Karpas-422 (cell line): Measurements from ENCODE around the gene FLOT2. TPM values are rescaled to one million over a fixed set of nuclear protein-coding genes. Genes with fewer than 3 reads are reported as not detected.
"Not testable (repeated sequence)": the region's sequence is repeated elsewhere in the genome, so short reads cannot be mapped to it uniquely, and the experiment has no call there.

Source experiments
- DNase-seq: peaks from one replicate; pipeline ENCODE4 v3.0.0-alpha.2; 2015
- H2AFZ ChIP-seq: fragments of 200-600 bp; sonication (generic); 2 replicates; pipeline ENCODE4 v1.6.1; 2014; ENCODE audit warnings: antibody characterized with exemption, low read length, mixed read lengths
- H3K27ac ChIP-seq: fragments of 200-600 bp; sonication (generic); 2 replicates; pipeline ENCODE4 v1.5.1; 2014; ENCODE audit warnings: mild to moderate bottlenecking, low read length, moderate library complexity
- H3K27me3 ChIP-seq: fragments of 200-600 bp; sonication (generic); 2 replicates; pipeline ENCODE4 v1.6.1; 2014; ENCODE audit warnings: low read length, mixed read lengths
- H3K36me3 ChIP-seq: fragments of 200-600 bp; sonication (generic); 2 replicates; pipeline ENCODE4 v1.6.1; 2014; ENCODE audit warnings: low read length, mixed read lengths; ENCODE audit not compliant: insufficient read depth
- H3K4me1 ChIP-seq: fragments of 200-600 bp; sonication (generic); 2 replicates; pipeline ENCODE4 v1.6.1; 2014; ENCODE audit warnings: mild to moderate bottlenecking, low read length, mixed read lengths
- H3K4me2 ChIP-seq: fragments of 200-600 bp; sonication (generic); 2 replicates; pipeline ENCODE4 v1.6.1; 2014; ENCODE audit warnings: low read length, low read depth, mild to moderate bottlenecking; ENCODE audit not compliant: poor library complexity, severe bottlenecking
- H3K4me3 ChIP-seq: fragments of 200-600 bp; sonication (generic); 2 replicates; pipeline ENCODE4 v1.5.1; 2014; ENCODE audit warnings: mild to moderate bottlenecking, antibody characterized with exemption, low read length, mixed read lengths
- H3K79me2 ChIP-seq: fragments of 200-600 bp; sonication (generic); 2 replicates; pipeline ENCODE4 v1.6.1; 2014; ENCODE audit warnings: mild to moderate bottlenecking, low read length, mixed read lengths
- H3K9ac ChIP-seq: fragments of 200-600 bp; sonication (generic); 2 replicates; pipeline ENCODE4 v1.6.0; 2014; ENCODE audit warnings: low read length
- H3K9me2 ChIP-seq: fragments of 200-600 bp; sonication (generic), shearing (Covaris generic); replicated peaks from 2 replicates; pipeline ENCODE4 v1.6.0; 2014; ENCODE audit warnings: mild to moderate bottlenecking, low read length, moderate library complexity; ENCODE audit not compliant: insufficient read depth
- H3K9me3 ChIP-seq: fragments of 300-700, 200-600 bp; sonication (generic); 2 replicates; pipeline ENCODE4 v1.6.1; 2014; ENCODE audit warnings: low read length, mixed read lengths
- H4K20me1 ChIP-seq: fragments of 200-600 bp; sonication (generic); 2 replicates; pipeline ENCODE4 v1.6.1; 2014; ENCODE audit warnings: mild to moderate bottlenecking, antibody characterized with exemption, low read length, low read depth; ENCODE audit not compliant: insufficient read depth
- total RNA-seq: library from RNA; depleted of rRNA; stranded (reverse); fragments of >200 nt; shearing (Covaris generic); gene quantifications from 2 replicates; pipeline ENCODE4 v1.2.3, GENCODE V29; 2014; ENCODE audit warnings: low replicate concordance

Gene FLOT2
- total RNA-seq, 1 experiment from 2014 or later, result 35.8 TPM

DNA sequence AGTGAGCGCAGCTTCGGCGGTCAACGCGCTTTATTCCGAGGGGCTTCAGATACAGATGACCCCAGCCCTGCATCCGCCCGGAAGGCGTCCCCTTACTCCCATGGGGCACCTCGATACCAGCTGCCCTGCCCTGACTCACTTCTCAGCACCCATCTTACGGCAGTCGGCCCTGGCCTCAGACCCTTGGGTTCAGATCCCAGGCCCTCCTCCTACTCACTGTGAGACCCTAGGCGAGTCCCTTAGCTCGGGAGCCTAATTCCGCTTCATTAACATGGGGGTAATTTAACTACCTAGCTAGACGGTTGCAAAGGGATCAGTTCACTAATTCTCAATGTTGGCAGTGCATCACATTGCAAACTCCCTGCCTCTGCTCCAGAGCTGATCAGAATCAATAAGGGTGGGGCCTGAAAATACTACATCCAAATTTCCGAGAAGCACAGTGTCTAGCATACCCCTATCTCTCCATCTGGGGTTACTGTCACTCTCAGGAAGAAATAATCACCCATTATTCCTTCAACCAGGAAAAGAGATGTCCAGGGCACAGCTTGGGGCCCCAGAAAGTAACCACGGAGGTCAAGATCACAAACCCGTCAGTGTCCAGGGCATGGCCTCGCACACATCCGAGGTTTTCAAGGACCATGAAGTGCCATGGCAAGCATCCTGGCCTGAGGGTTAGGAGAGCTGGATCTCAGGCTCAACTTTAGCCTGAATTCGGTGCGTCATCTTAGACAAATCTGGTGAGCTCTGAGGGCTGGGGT, 415 bp upstream of the FLOT2 start:
- no peaks in the 10 kb centered on the region; the same call in 1 of the 2 replicates for H4K20me1 ChIP-seq
- peak overlapping the region; percentile 90 for H3K9ac ChIP-seq
- H3K4me1 ChIP-seq, result peaks cover 62% of the 10 kb centered on the region
- peak overlapping the region; percentile 76 for H3K4me2 ChIP-seq
- H3K9me2 ChIP-seq, result no peaks in the 10 kb centered on the region
- H3K27me3 ChIP-seq, result no peaks in the 10 kb centered on the region
- peak overlapping the region; percentile 80 for H3K4me3 ChIP-seq
- peak; percentile 88 for DNase-seq
- no peaks in the 10 kb centered on the region for H3K9me3 ChIP-seq
- H3K79me2 ChIP-seq, result peaks cover 55% of the 10 kb centered on the region
- H2AFZ ChIP-seq, result peak overlapping the region; percentile 4; the same call in 1 of the 2 replicates
- peaks cover 8% of the 10 kb centered on the region; the same call in 1 of the 2 replicates for H3K36me3 ChIP-seq
- peak overlapping the region; percentile 76 for H3K27ac ChIP-seq

- Histone ChIP-seq H3K27me3 (no peaks in the 10 kb centered on the region), H3K27ac (peak overlapping the region; percentile 76), H3K36me3 (peaks cover 12% of the 10 kb centered on the region; the same call in 1 of the 2 replicates), H3K9ac (peak overlapping the region; percentile 90), H2AFZ (no peak overlapping the region), H3K4me2 (peak overlapping the region; percentile 76), H3K4me3 (peak overlapping the region; percentile 80), H3K9me2 (no peaks in the 10 kb centered on the region), H4K20me1 (no peaks in the 10 kb centered on the region; the same call in 1 of the 2 replicates), H3K9me3 (no peaks in the 10 kb centered on the region), H3K79me2 (peaks cover 58% of the 10 kb centered on the region), H3K4me1 (peaks cover 72% of the 10 kb centered on the region)
- no peak for DNase-seq
These were observed 1.0 kb downstream of the FLOT2 start for GRCh38 chr17:28896491-28896883.

- peaks cover 58% of the 10 kb centered on the region for H3K79me2 ChIP-seq
- H3K9me3 ChIP-seq, result no peaks in the 10 kb centered on the region
- no peaks in the 10 kb centered on the region; the same call in 1 of the 2 replicates for H4K20me1 ChIP-seq
- no peak for DNase-seq
- peak overlapping the region; percentile 76 for H3K27ac ChIP-seq
- peak overlapping the region; percentile 90 for H3K9ac ChIP-seq
- peak overlapping the region; percentile 76 for H3K4me2 ChIP-seq
- H3K4me3 ChIP-seq, result peak overlapping the region; percentile 80
- H3K4me1 ChIP-seq, result peaks cover 72% of the 10 kb centered on the region
- H2AFZ ChIP-seq, result no peak overlapping the region
- peaks cover 12% of the 10 kb centered on the region; the same call in 1 of the 2 replicates for H3K36me3 ChIP-seq
- no peaks in the 10 kb centered on the region for H3K9me2 ChIP-seq
- no peaks in the 10 kb centered on the region for H3K27me3 ChIP-seq
These were observed 1.6 kb downstream of the FLOT2 start for GRCh38 chr17:28895794-28896447.

GRCh38 chr17:28893248-28894183, 4.0 kb downstream of the FLOT2 start:
- peak overlapping the region; percentile 42 for H3K4me3 ChIP-seq
- H3K9me3 ChIP-seq, H3K36me3 ChIP-seq, H3K27me3 ChIP-seq, H4K20me1 ChIP-seq, H2AFZ ChIP-seq, H3K9me2 ChIP-seq: not testable (repeated sequence)
- peaks cover 49% of the 10 kb centered on the region for H3K79me2 ChIP-seq
- H3K9ac ChIP-seq, result peak overlapping the region; percentile 69
- DNase-seq, result peak; percentile 60
- H3K27ac ChIP-seq, result peak overlapping the region; percentile 90
- peaks cover 86% of the 10 kb centered on the region for H3K4me1 ChIP-seq
- peak overlapping the region; percentile 64 for H3K4me2 ChIP-seq

GRCh38 chr17:28892024-28892423, 5.5 kb downstream of the FLOT2 start:
- H3K4me1 ChIP-seq, result peaks cover 84% of the 10 kb centered on the region

DNA sequence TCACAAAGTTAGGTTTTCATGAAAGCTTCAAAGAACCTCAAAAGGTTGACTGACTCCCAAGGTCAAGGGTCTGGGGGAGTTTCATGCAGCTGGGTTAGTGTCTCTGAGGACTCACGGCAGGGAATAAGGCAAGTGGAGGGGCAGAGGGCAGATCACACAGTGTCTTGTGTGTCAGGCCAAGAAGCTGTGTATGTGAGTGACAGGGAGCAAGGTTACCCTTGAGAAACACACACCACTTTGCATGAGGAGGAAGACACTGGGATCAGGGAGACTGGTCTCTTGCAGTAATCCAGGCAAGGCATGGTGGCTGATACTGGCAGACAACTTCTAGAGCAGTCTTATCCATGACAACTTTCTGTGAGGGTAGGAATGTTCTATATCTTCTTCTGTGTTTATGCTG, 6.3 kb downstream of the FLOT2 start:
- Histone ChIP-seq H3K9ac (no peak overlapping the region), H3K27me3 (no peaks in the 10 kb centered on the region), H3K27ac (peak overlapping the region; percentile 18; the same call in 1 of the 2 replicates), H3K79me2 (peaks cover 37% of the 10 kb centered on the region), H2AFZ (no peak overlapping the region), H3K9me2 (no peaks in the 10 kb centered on the region), H3K4me3 (no peak overlapping the region), H3K4me1 (peaks cover 81% of the 10 kb centered on the region), H3K36me3 (0 out of 2 replicates have a peak, but pooled peaks cover 4% of the 10 kb centered on the region), H3K4me2 (no peak overlapping the region), H3K9me3 (no peaks in the 10 kb centered on the region), H4K20me1 (no peaks in the 10 kb centered on the region; the same call in 1 of the 2 replicates)
- DNase-seq, result no peak

More at GRCh38 chr17:28892024-28892423, 5.5 kb downstream of the FLOT2 start:
- no peak overlapping the region for H2AFZ ChIP-seq
- no peak overlapping the region for H3K9ac ChIP-seq
- no peak overlapping the region for H3K4me3 ChIP-seq
- DNase-seq, result no peak
- H3K9me3 ChIP-seq, result no peaks in the 10 kb centered on the region
- H4K20me1 ChIP-seq, result no peaks in the 10 kb centered on the region; the same call in 1 of the 2 replicates
- H3K79me2 ChIP-seq, result peaks cover 45% of the 10 kb centered on the region
- H3K27me3 ChIP-seq, result no peaks in the 10 kb centered on the region
- no peaks in the 10 kb centered on the region for H3K9me2 ChIP-seq
- peak overlapping the region; percentile 18; the same call in 1 of the 2 replicates for H3K27ac ChIP-seq
- 0 out of 2 replicates have a peak, but pooled peaks cover 4% of the 10 kb centered on the region for H3K36me3 ChIP-seq
- H3K4me2 ChIP-seq, result no peak overlapping the region

DNA sequence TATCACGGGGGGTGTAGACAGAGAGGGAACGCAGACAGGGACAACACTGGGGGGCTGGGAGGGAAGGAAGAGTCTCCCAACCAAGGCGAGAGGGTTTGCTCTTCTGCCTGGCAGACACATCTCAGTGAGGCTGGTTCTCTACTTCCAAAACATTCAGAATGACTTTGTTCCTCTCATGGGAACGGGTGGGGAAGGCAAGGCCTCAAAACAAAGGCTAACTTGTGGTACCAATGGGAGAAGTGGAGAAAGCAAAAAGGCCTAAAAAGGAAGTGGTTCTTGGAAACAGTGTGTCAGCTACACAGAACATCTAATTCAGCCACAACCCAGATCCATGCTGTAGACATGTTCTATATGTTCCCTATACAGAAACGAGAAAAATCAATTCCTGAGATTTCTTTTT, 7.5 kb downstream of the FLOT2 start:
- no peak overlapping the region for H3K4me2 ChIP-seq
- H3K9ac ChIP-seq, result no peak overlapping the region
- no peaks in the 10 kb centered on the region for H3K9me2 ChIP-seq
- 0 out of 2 replicates have a peak, but pooled peaks cover 4% of the 10 kb centered on the region for H3K36me3 ChIP-seq
- DNase-seq, result no peak
- H3K4me3 ChIP-seq, result no peak overlapping the region
- H3K4me1 ChIP-seq, result peaks cover 70% of the 10 kb centered on the region
- H3K79me2 ChIP-seq, result peaks cover 26% of the 10 kb centered on the region
- no peaks in the 10 kb centered on the region for H3K27me3 ChIP-seq
- no peak overlapping the region for H3K27ac ChIP-seq
- H3K9me3 ChIP-seq, result no peaks in the 10 kb centered on the region
- no peaks in the 10 kb centered on the region for H4K20me1 ChIP-seq
- no peak overlapping the region for H2AFZ ChIP-seq
